DMS153 (cell line): ENCODE results near the gene RPAP2.
"Not testable (repeated sequence)": the region's sequence is repeated elsewhere in the genome, so short reads cannot be mapped to it uniquely, and the experiment has no call there.

ENCODE experiments used
- DNase-seq: peaks from one replicate; lab custom pipeline; 2025; lab: John Stamatoyannopoulos, UW

Gene RPAP2

GRCh38 chr1:92298573-92299476, at the start of gene RPAP2, which contains the start of gene GLMN:
Gene RPAP2, plus strand, starts transcription at chr1:92299059. Its CDS starts 15 bp downstream, at chr1:92299074.
Gene GLMN, minus strand, starts transcription at chr1:92298987. Its CDS starts 988 bp downstream, at chr1:92297999.
- DNase-seq: peak; percentile 78

- DNase-seq: not testable (repeated sequence)
Observed at GRCh38 chr1:92254714-92255113, 44.1 kb upstream of the RPAP2 start.

- no peak for DNase-seq
Observed at GRCh38 chr1:92259350-92259749, 39.5 kb upstream of the RPAP2 start.

- DNase-seq: no peak
Observed at GRCh38 chr1:92262516-92262915, 36.3 kb upstream of the RPAP2 start.

GRCh38 chr1:92273039-92273438, 25.8 kb upstream of the RPAP2 start:
- no peak for DNase-seq

GRCh38 chr1:92274939-92275338, 23.9 kb upstream of the RPAP2 start:
- DNase-seq: no peak

- no peak for DNase-seq
Observed at GRCh38 chr1:92276082-92276481, 22.8 kb upstream of the RPAP2 start.

- DNase-seq: no peak
Observed at GRCh38 chr1:92277105-92277723, 21.6 kb upstream of the RPAP2 start.

- not testable (repeated sequence) for DNase-seq
Observed at GRCh38 chr1:92279781-92280180, 19.1 kb upstream of the RPAP2 start.

- not testable (repeated sequence) for DNase-seq
Observed at GRCh38 chr1:92281411-92281810, 17.4 kb upstream of the RPAP2 start.

GRCh38 chr1:92291372-92291999, 7.4 kb upstream of the RPAP2 start:
- DNase-seq: peak; percentile 41

GRCh38 chr1:92298213-92298572, 666 bp upstream of the RPAP2 start:
- DNase-seq: no peak

GRCh38 chr1:92299477-92300150, 755 bp downstream of the RPAP2 start:
- DNase-seq: no peak

- no peak for DNase-seq
Observed at GRCh38 chr1:92301021-92301420, 2.2 kb downstream of the RPAP2 start.

- no peak for DNase-seq
Observed at GRCh38 chr1:92306020-92306419, 7.2 kb downstream of the RPAP2 start.

GRCh38 chr1:92307980-92308379, 9.1 kb downstream of the RPAP2 start:
- no peak for DNase-seq

- DNase-seq: no peak
Observed at GRCh38 chr1:92310185-92310597, 11.3 kb downstream of the RPAP2 start.

GRCh38 chr1:92314024-92314423, 15.2 kb downstream of the RPAP2 start:
- no peak for DNase-seq

- DNase-seq: no peak
Observed at GRCh38 chr1:92315766-92316599, 17.1 kb downstream of the RPAP2 start.

- DNase-seq: no peak
Observed at GRCh38 chr1:92317836-92318493, 19.1 kb downstream of the RPAP2 start.
